ENCODE results near the gene STK33.

STK33 gene

GRCh38 chr11:8603696-8604077 is 9.7 kb upstream of the STK33 start:
- DNase-seq (ENCODE audit: low spot score): no peak

GRCh38 chr11:8601376-8602133 is 7.5 kb upstream of the STK33 start:
- no peak for DNase-seq (ENCODE audit: low spot score)

GRCh38 chr11:8598506-8598905 is 4.5 kb upstream of the STK33 start:
- DNase-seq (ENCODE audit: low spot score): no peak

GRCh38 chr11:8597182-8597581 is 3.2 kb upstream of the STK33 start:
- DNase-seq (ENCODE audit: low spot score): peak; percentile 69

- no peak for DNase-seq (ENCODE audit: low spot score)
These were observed 2.5 kb upstream of the STK33 start for GRCh38 chr11:8596504-8597046.

- no peak for DNase-seq (ENCODE audit: low spot score)
These were observed 573 bp downstream of the STK33 start for GRCh38 chr11:8593455-8593854.

- DNase-seq (ENCODE audit: low spot score): no peak
These were observed 6.1 kb downstream of the STK33 start for GRCh38 chr11:8587915-8588314.

GRCh38 chr11:8586805-8587204 is 7.2 kb downstream of the STK33 start:
- DNase-seq (ENCODE audit: low spot score): no peak

GRCh38 chr11:8586184-8586583 is 7.8 kb downstream of the STK33 start:
- no peak for DNase-seq (ENCODE audit: low spot score)

- no peak for DNase-seq (ENCODE audit: low spot score)
These were observed 9.5 kb downstream of the STK33 start for GRCh38 chr11:8584511-8584910.

GRCh38 chr11:8584082-8584481 is 9.9 kb downstream of the STK33 start:
- DNase-seq (ENCODE audit: low spot score): peak; percentile 37

- DNase-seq (ENCODE audit: low spot score): no peak
These were observed 12.7 kb downstream of the STK33 start for GRCh38 chr11:8581300-8581699.

GRCh38 chr11:8577791-8578581 is 16.0 kb downstream of the STK33 start:
- no peak for DNase-seq (ENCODE audit: low spot score)

- no peak for DNase-seq (ENCODE audit: low spot score)
These were observed 19.2 kb downstream of the STK33 start for GRCh38 chr11:8574798-8575197.

- no peak for DNase-seq (ENCODE audit: low spot score)
These were observed 20.3 kb downstream of the STK33 start for GRCh38 chr11:8573777-8574176.

GRCh38 chr11:8567602-8568198 is 26.3 kb downstream of the STK33 start:
- no peak for DNase-seq (ENCODE audit: low spot score)

GRCh38 chr11:8566613-8567210 is 27.3 kb downstream of the STK33 start:
- peak; percentile 8 for DNase-seq (ENCODE audit: low spot score)

GRCh38 chr11:8564526-8564925 is 29.5 kb downstream of the STK33 start:
- no peak for DNase-seq (ENCODE audit: low spot score)

GRCh38 chr11:8561461-8561860 is 32.6 kb downstream of the STK33 start:
- no peak for DNase-seq (ENCODE audit: low spot score)

- DNase-seq (ENCODE audit: low spot score): no peak
These were observed 35.6 kb downstream of the STK33 start for GRCh38 chr11:8558436-8558835.

GRCh38 chr11:8545698-8546366 is 48.2 kb downstream of the STK33 start:
- no peak for DNase-seq (ENCODE audit: low spot score)

GRCh38 chr11:8544807-8545206 is 49.2 kb downstream of the STK33 start:
- no peak for DNase-seq (ENCODE audit: low spot score)

Data from AG08396 (cell line).